Measurements from ENCODE around the gene PRDM10. TPM values are rescaled to one million over a fixed set of nuclear protein-coding genes. Genes with fewer than 3 reads are reported as not detected.

PRDM10 gene
- total RNA-seq, 1 experiment from 2014 or later, result 7.7 TPM

GRCh38 chr11:129987950-129988349, 14.7 kb downstream of the PRDM10 start:
- no peak overlapping the region for H3K4me2 ChIP-seq (ENCODE audit: insufficient read depth, insufficient read length, low read length)
- H2BK5ac ChIP-seq (ENCODE audit: insufficient read length, low read length), result no peak overlapping the region
- H2BK15ac ChIP-seq (ENCODE audit: low read depth, low read length), result no peak overlapping the region
- Mint-ChIP-seq H3K27ac (no peak overlapping the region), H3K36me3 (ENCODE audit: insufficient read depth in 1 of 3, low read depth in 3 of 3) (peaks cover 6 to 21% (median 10%) of the 10 kb centered on the region in 3 experiments; a peak in 5 of 7 replicates), H3K9me3 (peaks cover 0 to 6% of the 10 kb centered on the region in 2 experiments; a peak in 1 of 5 replicates), H3K27me3 (ENCODE audit: low read depth) (no peaks in the 10 kb centered on the region; the same call in 1 of the 2 replicates), H3K4me3 (no peak overlapping the region), H3K4me1 (peaks cover 5% of the 10 kb centered on the region in 2 experiments; a peak in 3 of 4 replicates)
- no peaks in the 10 kb centered on the region for H4K20me1 ChIP-seq (ENCODE audit: control insufficient read depth, insufficient read depth, insufficient read length)
- no peaks in the 10 kb centered on the region for H3K9me3 ChIP-seq (ENCODE audit: control insufficient read depth, low read depth, low read length)
- no peak for TF ChIP-seq CTCF (conservative IDR thresholded peaks at IDR 0.05)
- H4K91ac ChIP-seq (ENCODE audit: insufficient read length, low read depth, low read length), result no peak overlapping the region
- H3K27ac ChIP-seq (ENCODE audit: insufficient read length, low read depth, low read length), result no peak overlapping the region
- H3K4ac ChIP-seq (ENCODE audit: low read depth, low read length), result no peak overlapping the region
- no peak overlapping the region for H3K56ac ChIP-seq (ENCODE audit: insufficient read length, low read depth, low read length)
- no peak overlapping the region for H3K23ac ChIP-seq (ENCODE audit: insufficient read length, low read depth, low read length)
- no peaks in the 10 kb centered on the region; the same call in 1 of the 2 replicates for H3K79me2 ChIP-seq (ENCODE audit: insufficient read depth, low read length)
- no peak overlapping the region for H3K9ac ChIP-seq (ENCODE audit: extremely low read depth, insufficient read length, low read length)
- DNase-seq, result no peak
- H4K8ac ChIP-seq (replicated peaks; ENCODE audit: insufficient read length, low read depth, low read length), result no peak overlapping the region
- H3K4me1 ChIP-seq (ENCODE audit: insufficient read depth, low read length), result no peaks in the 10 kb centered on the region
- H2AK5ac ChIP-seq (ENCODE audit: insufficient read length, low read length), result no peak overlapping the region
- no peak overlapping the region for H3T11ph ChIP-seq (ENCODE audit: low read length)
- H2BK12ac ChIP-seq (ENCODE audit: insufficient read length, low read depth, low read length), result no peak overlapping the region
- WGBS (ENCODE audit: extremely low coverage, insufficient read length, low lambda C conversion rate), result no CpG with 5 or more reads among the region's 3 CpGs
- no peaks in the 10 kb centered on the region for H3K27me3 ChIP-seq (ENCODE audit: insufficient read depth, low read length)
- no peak overlapping the region for H2AFZ ChIP-seq (ENCODE audit: low read length)
- peaks cover 9% of the 10 kb centered on the region for H3K79me1 ChIP-seq (ENCODE audit: insufficient read depth, low read depth, low read length, poor library complexity, severe bottlenecking)
- no peaks in the 10 kb centered on the region for H3K23me2 ChIP-seq (ENCODE audit: insufficient read length, low read depth, low read length, poor library complexity, severe bottlenecking)
- H3K14ac ChIP-seq (ENCODE audit: insufficient read depth, low read length), result no peak overlapping the region
- no peak overlapping the region for H2BK20ac ChIP-seq (ENCODE audit: low read depth, low read length, poor library complexity, severe bottlenecking)
- H4K5ac ChIP-seq (ENCODE audit: insufficient read length, low read depth, low read length), result no peak overlapping the region
- H3K18ac ChIP-seq (ENCODE audit: insufficient read length, low read depth, low read length), result no peak overlapping the region
- no peak overlapping the region for H2BK120ac ChIP-seq (ENCODE audit: low read depth, low read length, poor library complexity, severe bottlenecking)

Measured in H9 (cell line).